K562 (cell line): ENCODE data around the gene GBX1. TPM values are rescaled to one million over a fixed set of nuclear protein-coding genes. Genes with fewer than 3 reads are reported as not detected.

Source experiments
- BDP1 ChIP-seq: IDR thresholded peaks from 3 replicates; pipeline ENCODE4 v1.6.1; 2011; ENCODE audit not compliant: insufficient read length, insufficient read depth
- EP300 ChIP-seq: IDR thresholded peaks from 2 replicates; pipeline ENCODE4 v1.6.1; 2012; ENCODE audit warnings: low read length, improper control_type of control experiment
- GABPA ChIP-seq: fragments of 200-800 bp; sonication (Bioruptor generic); conservative IDR thresholded peaks from 2 replicates; pipeline ENCODE4 v1.6.1; 2016; ENCODE audit warnings: low read depth, missing genetic modification characterization, missing compliant biosample characterization
- HDAC2 ChIP-seq: fragments of 450-650 bp; IDR thresholded peaks from 2 replicates; pipeline ENCODE4 v1.6.1; 2016; ENCODE audit warnings: mild to moderate bottlenecking
- KDM4B ChIP-seq, 2 experiments: fragments of 450-650 bp in 1 of 2; sonication (generic) in 1 of 2; IDR thresholded peaks; 2 replicates each; pipeline ENCODE4 v1.6.1; 2016 to 2017; ENCODE audit warnings: borderline replicate concordance in 2 of 2, antibody characterized with exemption in 1 of 2, low read depth in 1 of 2, mild to moderate bottlenecking in 1 of 2
- MAFK ChIP-seq: IDR thresholded peaks from 2 replicates; pipeline ENCODE4 v1.6.1; 2011; ENCODE audit warnings: low read length, improper control_type of control experiment
- MYC ChIP-seq, 2 experiments: fragments of 250-450 bp in 1 of 2; sonication (Bioruptor Pico) in 1 of 2; IDR thresholded peaks; 2 replicates each; pipeline versions ENCODE4 v1.5.1 to v1.6.1; 2012 to 2021; ENCODE audit warnings: low read depth in 2 of 2, borderline replicate concordance in 1 of 2, improper control_type of control experiment in 1 of 2, low read length in 1 of 2, mild to moderate bottlenecking in 1 of 2, moderate library complexity in 1 of 2
- NR2C2 ChIP-seq, 2 experiments: fragments of 200-800 bp in 1 of 2; sonication (Bioruptor generic) in 1 of 2; sonication (generic) in 1 of 2; formaldehyde crosslinking in 1 of 2; IDR thresholded peaks; 2 replicates each; pipeline versions ENCODE4 v1.6.1 to v1.8.0; 2016 to 2022; ENCODE audit warnings: mild to moderate bottlenecking in 1 of 2, missing compliant biosample characterization in 1 of 2, missing genetic modification characterization in 1 of 2, missing genetic modification reagents in 1 of 2
- PHTF2 ChIP-seq: fragments of 250-450 bp; sonication (Bioruptor Pico); IDR thresholded peaks from 2 replicates; pipeline ENCODE4 v1.5.0; 2021; ENCODE audit warnings: mild to moderate bottlenecking
- RFX7 ChIP-seq: fragments of 250-450 bp; sonication (Bioruptor Pico); IDR thresholded peaks from 2 replicates; pipeline ENCODE4 v1.5.1; 2021; ENCODE audit warnings: mild to moderate bottlenecking
- SP2 ChIP-seq: IDR thresholded peaks from 2 replicates; pipeline ENCODE4 v1.6.1; 2011; ENCODE audit warnings: mild to moderate bottlenecking, low read depth, low read length, moderate library complexity; ENCODE audit not compliant: poor library complexity, severe bottlenecking; ENCODE audit errors: extremely low read depth
- STAT5A ChIP-seq: IDR thresholded peaks from 2 replicates; pipeline ENCODE4 v1.6.1; 2012; ENCODE audit warnings: low read length, inconsistent platforms, borderline replicate concordance
- TOE1 ChIP-seq, 2 experiments: fragments of 450-650 bp in 1 of 2; sonication (generic) in 1 of 2; formaldehyde crosslinking in 1 of 2; IDR thresholded peaks; 2 replicates each; pipeline versions ENCODE4 v1.7.1 to v1.8.0; 2016 to 2022; ENCODE audit warnings: borderline replicate concordance in 2 of 2, mild to moderate bottlenecking in 2 of 2, antibody characterized with exemption in 1 of 2, inconsistent platforms in 1 of 2, low read depth in 1 of 2, missing genetic modification reagents in 1 of 2, moderate library complexity in 1 of 2
- VEZF1 ChIP-seq: fragments of 200-800 bp; sonication (Bioruptor generic); IDR thresholded peaks from 2 replicates; pipeline ENCODE4 v1.6.1; 2017; ENCODE audit warnings: missing genetic modification characterization, missing compliant biosample characterization
- ZEB2 ChIP-seq: fragments of 450-650 bp; IDR thresholded peaks from 2 replicates; pipeline ENCODE4 v1.6.1; 2016
- ZKSCAN8 ChIP-seq: fragments of 200-800 bp; sonication (Bioruptor generic); IDR thresholded peaks from 2 replicates; pipeline ENCODE4 v1.6.1; 2016; ENCODE audit warnings: missing genetic modification characterization, missing compliant biosample characterization
- polyA plus RNA-seq, 8 experiments: library from polyadenylated mRNA; depleted of rRNA in 4 of 8; stranded (reverse) in 5 of 8; unstranded in 3 of 8; fragments of >200 nt; fragmentation: Nextera tagmentation in 2 of 8; fragmentation: Illumina TruSeq in 1 of 8; extraction: Ambion mirVana in 2 of 8; extraction: Trizol in 1 of 8; gene quantifications; 2 replicates each; pipeline versions ENCODE4 v1.2.1 to v1.2.3, GENCODE V29; 2011 to 2014; ENCODE audit warnings: inconsistent platforms in 1 of 8, missing spikeins in 1 of 8
- total RNA-seq, 7 experiments: library from RNA; depleted of rRNA in 6 of 7; stranded (reverse); fragments of >200 nt in 6 of 7; fragmentation: Illumina TruSeq in 2 of 7; extraction: Trizol in 2 of 7; gene quantifications; 2 replicates each; pipeline versions ENCODE4 v1.2.1 to v1.2.3, GENCODE V29; 2011 to 2021; ENCODE audit warnings: low replicate concordance in 1 of 7
- TF ChIP-seq, protein P1 (sequence below): sonication (generic); formaldehyde crosslinking; IDR thresholded peaks from 2 replicates; pipeline ENCODE4 v1.9.0; 2022; ENCODE audit warnings: mild to moderate bottlenecking, missing genetic modification reagents
- TF ChIP-seq, protein P2 (sequence below): IDR thresholded peaks from 2 replicates; pipeline ENCODE4 v1.6.1; 2014; ENCODE audit warnings: antibody characterized with exemption
- TF ChIP-seq, protein P3 (sequence below), 2 experiments: fragments of 250-450 bp in 1 of 2; fragments of 450-650 bp in 1 of 2; sonication (Bioruptor Pico) in 1 of 2; IDR thresholded peaks; 2 replicates each; pipeline versions ENCODE4 v1.6.1 to v1.8.0; 2016 to 2021; ENCODE audit warnings: mild to moderate bottlenecking in 2 of 2, moderate library complexity in 2 of 2, missing compliant biosample characterization in 1 of 2, missing genetic modification characterization in 1 of 2
- TF ChIP-seq, protein P4 (sequence below): fragments of 450-650 bp; IDR thresholded peaks from 2 replicates; pipeline ENCODE4 v1.6.1; 2014; ENCODE audit warnings: low read depth, mild to moderate bottlenecking, moderate library complexity, borderline replicate concordance

The GBX1 gene
- total and polyA plus RNA-seq, 9 of the 15 experiments (the other 6 are each of a cell fraction or from before 2014, with no cell fraction given) = not detected

DNA sequence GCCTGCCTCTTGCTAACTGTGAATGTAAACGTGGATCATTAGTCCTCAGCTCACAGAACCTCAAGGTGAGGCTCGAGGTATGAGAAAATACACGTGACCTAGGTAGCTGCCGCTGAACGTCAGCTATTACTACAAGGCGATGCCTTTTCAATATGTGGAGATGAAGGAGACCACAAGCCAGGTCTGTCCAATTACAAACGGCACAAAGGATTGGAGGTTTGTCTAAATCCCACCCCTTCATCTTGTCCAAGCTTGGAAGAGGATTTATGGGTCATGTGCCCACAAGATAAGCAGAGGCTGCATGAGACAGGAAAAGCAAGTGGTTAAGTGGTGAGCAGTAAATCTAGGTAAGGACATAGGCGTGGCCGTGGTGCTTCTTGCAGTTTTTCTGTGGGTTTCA lies 39.4 kb upstream of the GBX1 start (continued):
- 0 out of 2 replicates have a peak, but pooled peaks have one; percentile 56 for TF ChIP-seq PHTF2 (CRISPR knock-in tag)
- peak; percentile 26; the same call in 1 of the 2 replicates for TF ChIP-seq VEZF1 (CRISPR knock-in tag)
- peak; percentile 66 for TF ChIP-seq EP300
- TF ChIP-seq, protein P1, sequence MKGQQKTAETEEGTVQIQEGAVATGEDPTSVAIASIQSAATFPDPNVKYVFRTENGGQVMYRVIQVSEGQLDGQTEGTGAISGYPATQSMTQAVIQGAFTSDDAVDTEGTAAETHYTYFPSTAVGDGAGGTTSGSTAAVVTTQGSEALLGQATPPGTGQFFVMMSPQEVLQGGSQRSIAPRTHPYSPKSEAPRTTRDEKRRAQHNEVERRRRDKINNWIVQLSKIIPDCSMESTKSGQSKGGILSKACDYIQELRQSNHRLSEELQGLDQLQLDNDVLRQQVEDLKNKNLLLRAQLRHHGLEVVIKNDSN (CRISPR knock-in tag) = peak; percentile 94
- TF ChIP-seq MAFK = no peak
- TF ChIP-seq, protein P2, sequence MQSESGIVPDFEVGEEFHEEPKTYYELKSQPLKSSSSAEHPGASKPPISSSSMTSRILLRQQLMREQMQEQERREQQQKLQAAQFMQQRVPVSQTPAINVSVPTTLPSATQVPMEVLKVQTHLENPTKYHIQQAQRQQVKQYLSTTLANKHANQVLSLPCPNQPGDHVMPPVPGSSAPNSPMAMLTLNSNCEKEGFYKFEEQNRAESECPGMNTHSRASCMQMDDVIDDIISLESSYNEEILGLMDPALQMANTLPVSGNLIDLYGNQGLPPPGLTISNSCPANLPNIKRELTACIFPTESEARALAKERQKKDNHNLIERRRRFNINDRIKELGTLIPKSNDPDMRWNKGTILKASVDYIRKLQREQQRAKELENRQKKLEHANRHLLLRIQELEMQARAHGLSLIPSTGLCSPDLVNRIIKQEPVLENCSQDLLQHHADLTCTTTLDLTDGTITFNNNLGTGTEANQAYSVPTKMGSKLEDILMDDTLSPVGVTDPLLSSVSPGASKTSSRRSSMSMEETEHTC = peak; percentile 99
- TF ChIP-seq RFX7 (CRISPR knock-in tag) = no peak
- peak; percentile 63; the same call in 1 of the 2 replicates for TF ChIP-seq STAT5A
- TF ChIP-seq SP2 = no peak
- peak; percentile 65; the same call in 1 of the 2 replicates for TF ChIP-seq TOE1 (IDR thresholded peaks at IDR 0.05; ENCODE audit: borderline replicate concordance)
- TF ChIP-seq TOE1 (CRISPR knock-in tag; IDR thresholded peaks at IDR 0.05; ENCODE audit: borderline replicate concordance, low read depth) = no peak
- TF ChIP-seq KDM4B (IDR thresholded peaks at IDR 0.05; ENCODE audit: borderline replicate concordance in 2 of 2, low read depth in 1 of 2) = no peak
- TF ChIP-seq BDP1 = no peak
- TF ChIP-seq MYC (IDR thresholded peaks at IDR 0.05; ENCODE audit: low read depth, low read length) = peak; percentile 63
- TF ChIP-seq MYC (CRISPR knock-in tag; IDR thresholded peaks at IDR 0.05; ENCODE audit: borderline replicate concordance, low read depth) = no peak
- TF ChIP-seq ZKSCAN8 (CRISPR knock-in tag) = no peak
- peak; percentile 88; the same call in 1 of the 2 replicates for TF ChIP-seq HDAC2
- TF ChIP-seq ZEB2 = peak; percentile 73; the same call in 1 of the 2 replicates
- TF ChIP-seq GABPA (tag) = no peak; the same call in 1 of the 2 replicates
- TF ChIP-seq, protein P3, sequence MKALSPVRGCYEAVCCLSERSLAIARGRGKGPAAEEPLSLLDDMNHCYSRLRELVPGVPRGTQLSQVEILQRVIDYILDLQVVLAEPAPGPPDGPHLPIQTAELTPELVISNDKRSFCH (CRISPR knock-in tag; IDR thresholded peaks at IDR 0.05) = no peak
- TF ChIP-seq, protein P3 (tag; IDR thresholded peaks at IDR 0.05) = no peak
- TF ChIP-seq, protein P4, sequence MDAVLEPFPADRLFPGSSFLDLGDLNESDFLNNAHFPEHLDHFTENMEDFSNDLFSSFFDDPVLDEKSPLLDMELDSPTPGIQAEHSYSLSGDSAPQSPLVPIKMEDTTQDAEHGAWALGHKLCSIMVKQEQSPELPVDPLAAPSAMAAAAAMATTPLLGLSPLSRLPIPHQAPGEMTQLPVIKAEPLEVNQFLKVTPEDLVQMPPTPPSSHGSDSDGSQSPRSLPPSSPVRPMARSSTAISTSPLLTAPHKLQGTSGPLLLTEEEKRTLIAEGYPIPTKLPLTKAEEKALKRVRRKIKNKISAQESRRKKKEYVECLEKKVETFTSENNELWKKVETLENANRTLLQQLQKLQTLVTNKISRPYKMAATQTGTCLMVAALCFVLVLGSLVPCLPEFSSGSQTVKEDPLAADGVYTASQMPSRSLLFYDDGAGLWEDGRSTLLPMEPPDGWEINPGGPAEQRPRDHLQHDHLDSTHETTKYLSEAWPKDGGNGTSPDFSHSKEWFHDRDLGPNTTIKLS = no peak
- peak; percentile 55; the same call in 1 of the 2 replicates for TF ChIP-seq NR2C2 (CRISPR knock-in tag; IDR thresholded peaks at IDR 0.05)
- TF ChIP-seq NR2C2 (tag; IDR thresholded peaks at IDR 0.05) = peak; percentile 18; the same call in 1 of the 2 replicates
